Stomach (tissue), 4 donors: ENCODE measurements around the gene MASP2.

Experiments used
- CTCF ChIP-seq, 7 experiments: fragments of 450-650 bp in 4 of 7; fragments of 200-600 bp in 3 of 7; sonication (generic) in 3 of 7; IDR thresholded peaks; one replicate each; pipeline ENCODE4 v1.5.1; 2016 to 2019; ENCODE audit warnings: antibody characterized with exemption in 7 of 7, control low read depth in 2 of 7, mild to moderate bottlenecking in 1 of 7
- EP300 ChIP-seq: sonication (generic); formaldehyde crosslinking; IDR thresholded peaks from one replicate; pipeline ENCODE4 v1.6.1; 2017; ENCODE audit warnings: antibody characterized with exemption

GRCh38 chr1:11071463-11072215, 24.6 kb upstream of the MASP2 start:
- no peak for TF ChIP-seq CTCF (IDR thresholded peaks at IDR 0.05)
- TF ChIP-seq EP300, result no peak
